Measurements from ENCODE around the gene PCDHB10. TPM values are rescaled to one million over a fixed set of nuclear protein-coding genes. Genes with fewer than 3 reads are reported as not detected.
"Not testable (repeated sequence)": the region's sequence is repeated elsewhere in the genome, so short reads cannot be mapped to it uniquely, and the experiment has no call there.

PCDHB10 gene
- total and polyA plus RNA-seq, 9 donors: 2.7 to 5.2 (median 3.1) TPM

DNA sequence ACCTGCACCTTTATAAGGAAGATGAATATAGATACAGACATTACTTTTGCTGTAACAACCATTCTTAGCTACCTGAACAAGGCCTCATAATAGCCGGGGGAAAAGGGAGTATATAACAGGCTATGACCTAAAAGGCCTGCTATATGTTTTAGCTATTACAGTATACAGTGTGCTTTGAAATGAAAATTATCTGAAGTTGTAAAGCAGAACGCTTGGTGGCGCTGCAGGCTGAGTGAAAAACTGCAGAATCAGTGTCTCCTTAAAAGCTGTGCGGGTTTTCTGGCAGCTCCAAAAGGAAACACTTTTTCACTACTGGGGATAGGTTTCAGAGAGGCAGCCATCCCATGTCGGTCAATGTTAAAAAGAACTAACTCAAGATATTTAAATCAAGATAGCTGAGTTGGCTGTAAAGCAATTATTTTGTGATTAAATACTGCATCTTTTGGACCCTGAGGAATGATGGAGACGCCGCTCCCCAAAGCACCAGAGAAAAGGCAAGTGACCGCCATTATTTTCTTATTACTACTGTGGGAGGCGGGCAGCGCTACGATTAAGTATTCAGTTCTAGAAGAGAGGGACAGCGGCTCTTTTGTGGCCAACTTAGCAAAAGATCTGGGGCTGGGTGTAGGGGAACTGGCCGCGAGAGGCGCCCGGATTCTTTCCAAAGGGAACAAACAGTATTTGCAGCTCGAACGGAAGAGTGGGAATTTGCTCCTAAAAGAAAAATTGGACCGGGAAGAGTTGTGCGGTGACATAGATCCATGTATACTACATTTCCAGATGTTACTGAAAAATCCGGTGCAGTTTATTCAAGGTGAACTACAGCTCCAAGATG is 36.4 kb upstream of the PCDHB10 start:
- TF ChIP-seq POLR2A (IDR thresholded peaks at IDR 0.05): no peak
- no peak for TF ChIP-seq EP300 (IDR thresholded peaks at IDR 0.05)
- TF ChIP-seq CTCF (IDR thresholded peaks at IDR 0.05): no peak

GRCh38 chr5:141157356-141157755 is 34.8 kb upstream of the PCDHB10 start:
- H3K4me1 ChIP-seq (ENCODE audit: insufficient read depth); H3K27me3 ChIP-seq; intact Hi-C loops (cut with DNase I); H3K27ac ChIP-seq; H3K36me3 ChIP-seq; DNase-seq; H3K4me3 ChIP-seq: not testable (repeated sequence)
- 28 to 40% (median 31%) methylated on average over 24 to 38 of the region's 38 CpGs for WGBS, 3 donors
- peaks cover 0 to 17% of the 10 kb centered on the region in 2 donors for H3K9me3 ChIP-seq

More for the DNA sequence above, 36.4 kb upstream of the PCDHB10 start:
- Histone ChIP-seq H3K27me3 (no peaks in the 10 kb centered on the region), H3K36me3 (no peaks in the 10 kb centered on the region), H3K4me1 (ENCODE audit: insufficient read depth) (no peaks in the 10 kb centered on the region), H3K9me3 (peaks cover 0 to 28% of the 10 kb centered on the region in 2 donors), H3K4me3 (no peak overlapping the region), H3K27ac (no peak overlapping the region)
- WGBS, 3 donors: 22 to 42% (median 34%) methylated on average over 21 of the region's 21 CpGs
- intact Hi-C loops (cut with DNase I): no loop called here
- DNase-seq: no peak

DNA sequence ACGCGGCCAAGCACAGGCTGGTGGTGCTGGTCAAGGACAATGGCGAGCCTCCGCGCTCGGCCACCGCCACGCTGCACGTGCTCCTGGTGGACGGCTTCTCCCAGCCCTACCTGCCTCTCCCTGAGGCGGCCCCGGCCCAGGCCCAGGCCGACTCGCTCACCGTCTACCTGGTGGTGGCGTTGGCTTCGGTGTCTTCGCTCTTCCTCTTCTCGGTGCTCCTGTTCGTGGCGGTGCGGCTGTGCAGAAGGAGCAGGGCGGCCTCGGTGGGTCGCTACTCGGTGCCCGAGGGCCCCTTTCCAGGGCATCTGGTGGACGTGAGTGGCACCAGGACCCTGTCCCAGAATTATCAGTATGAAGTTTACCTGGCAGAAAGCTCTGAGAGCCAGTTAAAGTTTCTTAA is 34.3 kb upstream of the PCDHB10 start:
- H3K36me3 ChIP-seq; H3K27ac ChIP-seq; H3K4me1 ChIP-seq (ENCODE audit: insufficient read depth); DNase-seq; intact Hi-C loops (cut with DNase I); H3K27me3 ChIP-seq; H3K4me3 ChIP-seq: not testable (repeated sequence)
- peaks cover 0 to 16% of the 10 kb centered on the region in 2 donors for H3K9me3 ChIP-seq
- WGBS, 3 donors: 23 to 45% (median 26%) methylated on average over 12 to 20 of the region's 28 CpGs

DNA sequence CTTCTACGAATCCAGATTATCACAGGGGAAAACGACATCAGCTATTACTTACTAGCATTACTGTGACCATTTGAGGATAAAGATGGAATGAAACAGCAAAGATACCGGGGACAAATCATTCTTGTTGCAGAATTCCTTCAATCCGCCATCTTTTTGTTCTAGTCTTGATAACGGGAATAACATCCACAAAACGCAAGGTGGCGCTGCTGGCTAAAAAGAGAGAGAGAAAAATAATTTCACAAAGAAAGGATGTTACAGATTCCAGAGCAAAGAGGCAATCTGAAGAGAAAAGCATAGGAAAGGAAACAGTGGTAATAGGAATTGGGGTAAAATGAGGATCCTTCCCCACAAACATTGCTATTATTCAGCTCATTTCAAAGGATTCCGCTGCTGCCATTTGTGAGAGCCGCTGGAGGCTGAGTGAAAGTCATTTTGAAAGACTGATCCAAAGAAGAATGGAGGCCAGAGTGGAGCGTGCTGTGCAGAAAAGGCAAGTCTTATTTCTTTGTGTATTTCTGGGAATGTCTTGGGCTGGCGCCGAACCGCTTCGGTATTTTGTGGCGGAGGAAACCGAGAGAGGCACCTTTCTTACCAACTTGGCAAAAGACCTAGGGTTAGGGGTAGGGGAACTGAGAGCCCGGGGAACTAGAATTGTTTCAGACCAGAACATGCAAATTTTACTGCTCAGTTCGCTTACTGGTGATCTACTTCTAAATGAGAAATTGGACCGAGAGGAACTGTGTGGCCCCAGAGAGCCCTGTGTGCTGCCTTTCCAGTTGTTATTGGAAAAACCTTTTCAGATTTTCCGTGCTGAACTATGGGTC is 19.6 kb upstream of the PCDHB10 start, which contains the start of gene PCDHB7:
Gene PCDHB7, plus strand, starts transcription at position 264 of the 824 bp plus-strand sequence. Its CDS starts 192 bp downstream, at position 456.
- Histone ChIP-seq H3K27ac (no peak within 1 kb of the TSS), H3K27me3 (no peaks in the 10 kb centered on the region), H3K9me3 (peaks cover 0 to 13% of the 10 kb centered on the region in 2 donors), H3K36me3 (no peaks in the 10 kb centered on the region), H3K4me1 (ENCODE audit: insufficient read depth) (no peaks in the 10 kb centered on the region), H3K4me3 (no peak within 1 kb of the TSS)
- intact Hi-C loops (cut with DNase I): loop anchor here in 1 of 4 donors (10.0 kb wide), 1 partner anchor 392 kb away; no protein-coding TSS in a partner anchor
- peak in 1 of 3 donors; percentile 21 for TF ChIP-seq CTCF (IDR thresholded peaks at IDR 0.05)
- TF ChIP-seq EP300 (IDR thresholded peaks at IDR 0.05): no peak
- TF ChIP-seq POLR2A (IDR thresholded peaks at IDR 0.05): no peak
- peak in 4 of 5 donors; percentile 28 to 55 (median 46) for DNase-seq
- 21 to 31% (median 27%) methylated on average over 20 of the region's 20 CpGs for WGBS, 3 donors

- not testable (repeated sequence) for H3K27ac ChIP-seq; H3K4me1 ChIP-seq (ENCODE audit: insufficient read depth); H3K27me3 ChIP-seq; DNase-seq; H3K4me3 ChIP-seq; H3K36me3 ChIP-seq
- intact Hi-C loops (cut with DNase I): loop anchor here in 1 of 4 donors (10.0 kb wide), 1 partner anchor 390 kb away; no protein-coding TSS in a partner anchor
- peaks cover 0 to 15% of the 10 kb centered on the region in 2 donors for H3K9me3 ChIP-seq
- WGBS, 3 donors: 34 to 44% (median 43%) methylated on average over 57 to 79 of the region's 79 CpGs
Measured at GRCh38 chr5:141174291-141175104, 17.7 kb upstream of the PCDHB10 start.

Data from ovary (tissue), 9 donors.